ENCODE results near the gene C19orf47.

DNA sequence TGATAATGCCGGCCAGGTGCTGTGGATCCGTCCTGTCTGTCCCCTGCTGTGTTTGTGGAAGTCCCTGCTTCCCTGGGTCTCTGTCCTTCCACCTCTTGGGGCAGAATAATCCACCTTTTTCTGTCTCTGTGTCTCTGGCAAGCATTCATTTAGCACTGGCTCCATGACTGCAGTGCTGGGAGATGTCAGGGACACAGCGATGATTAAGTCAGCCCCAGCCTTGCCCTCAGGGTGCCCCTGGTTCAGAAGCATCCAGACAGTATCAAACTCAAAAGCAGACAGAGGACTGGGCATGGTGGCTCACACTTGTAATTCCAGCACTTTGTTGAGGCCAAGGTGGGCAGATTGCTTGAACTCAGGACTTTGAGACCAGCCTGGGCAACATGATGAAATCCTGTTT lies 40.3 kb upstream of the C19orf47 start:
- TF ChIP-seq, protein P1, sequence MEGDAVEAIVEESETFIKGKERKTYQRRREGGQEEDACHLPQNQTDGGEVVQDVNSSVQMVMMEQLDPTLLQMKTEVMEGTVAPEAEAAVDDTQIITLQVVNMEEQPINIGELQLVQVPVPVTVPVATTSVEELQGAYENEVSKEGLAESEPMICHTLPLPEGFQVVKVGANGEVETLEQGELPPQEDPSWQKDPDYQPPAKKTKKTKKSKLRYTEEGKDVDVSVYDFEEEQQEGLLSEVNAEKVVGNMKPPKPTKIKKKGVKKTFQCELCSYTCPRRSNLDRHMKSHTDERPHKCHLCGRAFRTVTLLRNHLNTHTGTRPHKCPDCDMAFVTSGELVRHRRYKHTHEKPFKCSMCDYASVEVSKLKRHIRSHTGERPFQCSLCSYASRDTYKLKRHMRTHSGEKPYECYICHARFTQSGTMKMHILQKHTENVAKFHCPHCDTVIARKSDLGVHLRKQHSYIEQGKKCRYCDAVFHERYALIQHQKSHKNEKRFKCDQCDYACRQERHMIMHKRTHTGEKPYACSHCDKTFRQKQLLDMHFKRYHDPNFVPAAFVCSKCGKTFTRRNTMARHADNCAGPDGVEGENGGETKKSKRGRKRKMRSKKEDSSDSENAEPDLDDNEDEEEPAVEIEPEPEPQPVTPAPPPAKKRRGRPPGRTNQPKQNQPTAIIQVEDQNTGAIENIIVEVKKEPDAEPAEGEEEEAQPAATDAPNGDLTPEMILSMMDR (conservative IDR thresholded peaks at IDR 0.05), result no peak
- no peak for TF ChIP-seq EZH2 (IDR thresholded peaks at IDR 0.05; ENCODE audit: low read depth)

Data from PC-9 (cell line).